Measurements from ENCODE around the gene COL6A1.
"Not testable (repeated sequence)": the region's sequence is repeated elsewhere in the genome, so short reads cannot be mapped to it uniquely, and the experiment has no call there.

COL6A1 gene

GRCh38 chr21:45957981-45958600 is 23.5 kb upstream of the COL6A1 start:
- no peak overlapping the region for H3K4me2 ChIP-seq
- H4K20me1 ChIP-seq (ENCODE audit: insufficient read depth), result no peaks in the 10 kb centered on the region
- H3K27ac ChIP-seq, result no peak overlapping the region
- no peak overlapping the region for H2AFZ ChIP-seq (ENCODE audit: low read depth)
- no peaks in the 10 kb centered on the region for H3K4me1 ChIP-seq (ENCODE audit: low read depth, poor library complexity, severe bottlenecking)
- peaks cover 57% of the 10 kb centered on the region; the same call in 1 of the 2 replicates for H3K27me3 ChIP-seq (ENCODE audit: insufficient read depth, low read depth)
- TF ChIP-seq, protein P1, sequence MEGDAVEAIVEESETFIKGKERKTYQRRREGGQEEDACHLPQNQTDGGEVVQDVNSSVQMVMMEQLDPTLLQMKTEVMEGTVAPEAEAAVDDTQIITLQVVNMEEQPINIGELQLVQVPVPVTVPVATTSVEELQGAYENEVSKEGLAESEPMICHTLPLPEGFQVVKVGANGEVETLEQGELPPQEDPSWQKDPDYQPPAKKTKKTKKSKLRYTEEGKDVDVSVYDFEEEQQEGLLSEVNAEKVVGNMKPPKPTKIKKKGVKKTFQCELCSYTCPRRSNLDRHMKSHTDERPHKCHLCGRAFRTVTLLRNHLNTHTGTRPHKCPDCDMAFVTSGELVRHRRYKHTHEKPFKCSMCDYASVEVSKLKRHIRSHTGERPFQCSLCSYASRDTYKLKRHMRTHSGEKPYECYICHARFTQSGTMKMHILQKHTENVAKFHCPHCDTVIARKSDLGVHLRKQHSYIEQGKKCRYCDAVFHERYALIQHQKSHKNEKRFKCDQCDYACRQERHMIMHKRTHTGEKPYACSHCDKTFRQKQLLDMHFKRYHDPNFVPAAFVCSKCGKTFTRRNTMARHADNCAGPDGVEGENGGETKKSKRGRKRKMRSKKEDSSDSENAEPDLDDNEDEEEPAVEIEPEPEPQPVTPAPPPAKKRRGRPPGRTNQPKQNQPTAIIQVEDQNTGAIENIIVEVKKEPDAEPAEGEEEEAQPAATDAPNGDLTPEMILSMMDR (conservative IDR thresholded peaks at IDR 0.05; ENCODE audit: low read depth, low read length), result no peak
- no peaks in the 10 kb centered on the region for H3K79me2 ChIP-seq (ENCODE audit: insufficient read depth, low read depth)
- H3K9ac ChIP-seq, result no peak overlapping the region
- H3K36me3 ChIP-seq (ENCODE audit: insufficient read depth), result no peaks in the 10 kb centered on the region
- no peak overlapping the region for H3K4me3 ChIP-seq (IDR thresholded peaks at IDR 0.05; ENCODE audit: insufficient read depth, low read depth, low read length)

DNA sequence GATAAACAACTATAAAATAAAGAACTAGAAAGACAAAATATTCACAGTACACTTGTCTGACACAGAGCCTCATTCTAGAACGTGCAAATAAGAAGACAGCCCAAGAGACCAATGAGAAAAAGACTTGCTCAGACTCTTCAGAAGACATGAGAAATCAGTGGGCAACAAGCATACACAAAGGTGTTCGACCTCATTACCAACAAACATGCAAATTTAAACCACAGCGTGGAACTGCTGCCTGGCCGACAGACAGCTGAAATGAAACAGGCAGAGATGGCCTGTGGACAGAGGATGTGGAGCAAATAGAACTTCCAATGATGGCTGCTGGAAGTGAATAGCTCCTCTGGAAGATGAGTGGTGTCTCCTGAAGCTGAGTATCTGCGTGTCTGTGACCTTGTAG is 22.4 kb upstream of the COL6A1 start:
- Histone ChIP-seq H3K27me3 (ENCODE audit: insufficient read depth, low read depth) (peaks cover 57% of the 10 kb centered on the region; the same call in 1 of the 2 replicates), H2AFZ (ENCODE audit: low read depth) (no peak overlapping the region), H3K9ac (no peak overlapping the region), H3K36me3 (ENCODE audit: insufficient read depth) (no peaks in the 10 kb centered on the region), H3K79me2 (ENCODE audit: insufficient read depth, low read depth) (no peaks in the 10 kb centered on the region), H3K4me1 (ENCODE audit: low read depth, poor library complexity, severe bottlenecking) (no peaks in the 10 kb centered on the region), H4K20me1 (ENCODE audit: insufficient read depth) (no peaks in the 10 kb centered on the region), H3K4me3 (IDR thresholded peaks at IDR 0.05; ENCODE audit: insufficient read depth, low read depth, low read length) (no peak overlapping the region), H3K27ac (no peak overlapping the region), H3K4me2 (no peak overlapping the region)
- TF ChIP-seq, protein P1 (conservative IDR thresholded peaks at IDR 0.05; ENCODE audit: low read depth, low read length), result no peak

- H4K20me1 ChIP-seq (ENCODE audit: insufficient read depth), result no peaks in the 10 kb centered on the region
- no peak overlapping the region for H2AFZ ChIP-seq (ENCODE audit: low read depth)
- TF ChIP-seq, protein P1 (conservative IDR thresholded peaks at IDR 0.05; ENCODE audit: low read depth, low read length), result no peak
- H3K27ac ChIP-seq, result no peak overlapping the region
- H3K27me3 ChIP-seq (ENCODE audit: insufficient read depth, low read depth), result peaks cover 57% of the 10 kb centered on the region; the same call in 1 of the 2 replicates
- H3K4me3 ChIP-seq (IDR thresholded peaks at IDR 0.05; ENCODE audit: insufficient read depth, low read depth, low read length), result no peak overlapping the region
- H3K4me1 ChIP-seq (ENCODE audit: low read depth, poor library complexity, severe bottlenecking), result no peaks in the 10 kb centered on the region
- no peaks in the 10 kb centered on the region for H3K79me2 ChIP-seq (ENCODE audit: insufficient read depth, low read depth)
- H3K4me2 ChIP-seq, result no peak overlapping the region
- H3K9ac ChIP-seq, result no peak overlapping the region
- no peaks in the 10 kb centered on the region for H3K36me3 ChIP-seq (ENCODE audit: insufficient read depth)
These were observed 21.7 kb upstream of the COL6A1 start for GRCh38 chr21:45959779-45960390.

- not testable (repeated sequence) for H3K4me1 ChIP-seq (ENCODE audit: low read depth, poor library complexity, severe bottlenecking); H3K36me3 ChIP-seq (ENCODE audit: insufficient read depth); H2AFZ ChIP-seq (ENCODE audit: low read depth); H3K4me2 ChIP-seq; H3K9ac ChIP-seq; H3K79me2 ChIP-seq (ENCODE audit: insufficient read depth, low read depth); H4K20me1 ChIP-seq (ENCODE audit: insufficient read depth); H3K27ac ChIP-seq; H3K4me3 ChIP-seq (IDR thresholded peaks at IDR 0.05; ENCODE audit: insufficient read depth, low read depth, low read length)
- peaks cover 52% of the 10 kb centered on the region; the same call in 1 of the 2 replicates for H3K27me3 ChIP-seq (ENCODE audit: insufficient read depth, low read depth)
These were observed 20.2 kb upstream of the COL6A1 start for GRCh38 chr21:45961408-45961807.

Measured in KMS-11 (cell line).